HG03097 (cell line): ENCODE data around the gene RPAP3.

Experiments used
- ATAC-seq: cut with Tn5 transposase; IDR thresholded peaks from one replicate; pipeline ENCODE4 v1.9.1; 2021; ENCODE audit not compliant: unreplicated experiment, low FRiP score

Gene RPAP3

DNA sequence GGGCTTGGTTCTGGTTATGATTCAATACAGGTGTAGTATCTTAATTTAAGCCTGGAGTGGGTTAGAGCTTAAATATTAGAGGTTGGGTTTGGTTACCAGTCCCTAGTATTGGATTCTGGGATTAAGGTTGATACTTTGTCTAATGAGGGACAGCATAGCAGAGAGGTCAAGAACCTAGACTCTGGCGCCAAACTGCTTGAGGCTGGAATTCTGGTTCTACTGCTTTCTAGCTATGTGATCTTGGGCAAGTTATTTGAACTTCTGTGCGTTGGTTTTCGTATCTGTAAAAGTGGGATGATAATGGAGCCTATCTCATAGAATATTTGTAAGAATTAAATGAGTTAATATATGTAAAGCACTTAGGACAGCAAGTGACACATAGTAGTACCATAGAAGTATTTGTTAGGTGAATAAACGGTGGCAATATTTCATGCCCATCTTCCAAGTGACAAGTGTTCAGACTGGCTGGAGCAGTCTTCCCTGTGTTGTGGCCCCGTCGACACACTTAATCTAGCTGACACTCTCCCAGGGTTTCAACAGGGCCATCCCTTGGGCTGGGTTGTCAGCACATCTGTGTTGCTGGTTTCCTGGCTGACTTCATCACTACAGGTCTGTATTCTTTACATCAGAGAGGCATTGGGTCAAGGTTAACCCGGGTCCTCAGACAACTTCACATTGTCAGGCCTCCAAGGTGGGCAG is 16.5 kb upstream of the RPAP3 start:
- no peak for ATAC-seq

DNA sequence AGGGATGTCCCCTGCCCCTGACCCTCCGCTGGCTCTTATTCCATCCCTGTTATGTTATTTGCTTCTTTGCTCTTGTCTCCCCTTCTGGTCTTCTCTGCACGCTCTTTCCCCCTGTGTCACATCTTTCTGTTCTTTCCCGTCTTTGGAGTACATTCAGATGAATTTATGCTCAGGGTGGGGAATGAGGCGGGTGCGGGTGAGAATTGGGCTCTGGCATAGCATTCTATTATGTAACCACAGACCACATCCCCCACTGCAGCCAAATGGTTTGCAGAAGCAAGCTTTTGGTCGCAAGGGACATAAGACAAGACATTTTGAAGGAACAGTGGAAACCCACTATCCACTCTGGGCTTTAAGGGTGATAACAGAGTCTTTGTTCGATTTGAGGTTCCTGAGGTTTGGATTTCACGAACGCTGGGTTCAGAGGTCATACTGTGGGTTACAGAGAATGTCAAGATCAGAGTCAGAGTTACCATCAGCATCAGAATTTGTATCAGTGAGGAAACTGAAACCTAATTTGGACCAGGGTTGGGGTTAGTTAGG is 15.7 kb upstream of the RPAP3 start:
- no peak for ATAC-seq

DNA sequence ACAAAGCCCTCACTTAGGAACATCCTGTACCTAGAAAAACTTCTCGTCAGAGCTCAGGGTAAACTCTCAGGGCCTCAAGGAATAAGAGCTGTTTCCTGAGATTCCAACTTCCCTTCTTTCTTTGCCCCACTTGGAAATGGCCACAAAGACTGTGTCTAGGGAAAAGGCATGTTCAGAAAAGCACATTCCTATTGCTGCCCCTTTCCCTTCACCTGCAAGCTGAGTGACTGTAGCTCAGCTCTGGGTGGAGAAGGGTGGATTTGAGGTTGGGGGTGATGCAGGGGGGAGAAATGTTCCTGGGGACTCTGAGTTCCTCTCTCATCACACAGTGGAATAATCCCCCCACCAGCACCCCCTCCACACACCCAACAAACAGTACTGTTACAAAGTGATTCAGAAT is 12.7 kb upstream of the RPAP3 start:
- ATAC-seq, result no peak

GRCh38 chr12:47717443-47718193 is 11.8 kb upstream of the RPAP3 start:
- peak; percentile 43 for ATAC-seq

DNA sequence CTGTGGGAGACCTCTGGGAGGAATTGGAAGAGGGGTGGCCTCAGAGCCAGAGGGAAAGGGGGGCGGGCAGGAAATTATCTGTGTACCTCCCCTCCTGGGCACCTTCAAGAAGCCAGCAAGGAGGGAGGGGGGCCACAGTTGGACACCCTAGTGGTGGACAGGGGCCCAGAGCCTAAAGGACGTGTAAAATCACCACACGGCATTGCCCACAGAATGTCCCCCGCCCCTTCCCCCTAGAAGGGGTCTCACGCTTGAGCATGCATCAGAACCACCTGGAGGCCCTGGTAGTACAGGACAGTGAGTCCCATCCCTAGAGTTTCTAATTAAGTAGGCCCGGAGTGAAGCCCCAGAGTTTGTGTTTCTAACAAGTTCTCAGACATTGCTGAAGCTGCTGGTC is 11.2 kb upstream of the RPAP3 start:
- ATAC-seq, result no peak

DNA sequence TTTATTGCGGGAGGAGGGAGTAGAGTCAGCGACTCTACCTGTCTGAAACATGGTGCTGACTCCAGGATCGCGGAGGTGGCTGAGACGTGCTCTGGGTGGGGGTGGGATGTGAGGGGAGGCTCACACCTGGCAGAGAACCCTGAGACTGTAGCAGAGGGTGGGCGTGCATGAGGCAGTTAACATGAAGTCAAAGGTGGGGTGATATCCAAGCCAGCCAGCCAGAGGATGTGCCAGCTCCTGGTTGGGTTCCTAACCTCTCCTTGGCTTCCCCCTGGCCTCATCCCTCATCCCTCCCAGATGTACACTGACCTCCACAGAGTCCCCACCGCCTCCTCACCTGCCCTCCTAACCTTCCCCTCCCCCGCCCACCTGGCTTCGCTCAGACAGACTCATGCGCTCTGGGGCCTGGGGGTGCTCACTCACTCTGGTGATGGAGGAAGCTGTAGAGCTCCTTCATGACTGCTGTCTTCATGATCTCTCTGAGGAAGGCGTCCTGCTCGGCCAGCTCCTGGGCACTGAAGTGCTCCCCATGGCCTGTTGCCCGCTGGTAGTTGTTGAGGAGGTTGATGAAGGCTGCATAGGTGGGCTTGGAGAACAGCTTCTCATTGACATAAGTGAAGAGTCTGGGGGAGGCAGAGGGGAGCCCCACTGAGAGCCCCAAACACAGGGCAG is 10.2 kb upstream of the RPAP3 start:
- ATAC-seq, result no peak

DNA sequence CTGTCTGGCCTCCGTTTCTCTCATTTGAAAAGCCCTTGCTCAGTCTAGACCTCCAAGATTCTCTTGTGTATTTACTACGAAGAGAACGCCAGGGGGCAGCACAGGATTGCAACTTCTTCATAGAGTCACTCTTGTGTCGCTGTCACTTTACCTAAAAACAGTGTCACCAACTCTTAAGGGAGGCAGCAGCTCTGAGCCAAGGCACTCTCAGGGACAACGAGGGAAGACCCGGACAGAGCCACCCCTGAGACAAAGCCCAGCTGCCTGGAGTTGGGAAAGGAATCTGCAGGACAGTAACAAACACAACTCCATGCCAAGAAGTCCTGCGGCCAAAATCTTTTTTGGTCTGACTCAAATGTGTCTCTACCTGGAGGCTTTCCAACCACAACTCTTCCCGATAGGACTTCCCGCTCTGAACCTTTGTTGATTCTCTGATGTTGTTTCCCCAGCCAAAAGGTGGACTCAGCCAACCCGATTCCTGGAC is 9.6 kb upstream of the RPAP3 start:
- no peak for ATAC-seq

GRCh38 chr12:47714826-47715386 is 9.1 kb upstream of the RPAP3 start:
- ATAC-seq, result no peak

DNA sequence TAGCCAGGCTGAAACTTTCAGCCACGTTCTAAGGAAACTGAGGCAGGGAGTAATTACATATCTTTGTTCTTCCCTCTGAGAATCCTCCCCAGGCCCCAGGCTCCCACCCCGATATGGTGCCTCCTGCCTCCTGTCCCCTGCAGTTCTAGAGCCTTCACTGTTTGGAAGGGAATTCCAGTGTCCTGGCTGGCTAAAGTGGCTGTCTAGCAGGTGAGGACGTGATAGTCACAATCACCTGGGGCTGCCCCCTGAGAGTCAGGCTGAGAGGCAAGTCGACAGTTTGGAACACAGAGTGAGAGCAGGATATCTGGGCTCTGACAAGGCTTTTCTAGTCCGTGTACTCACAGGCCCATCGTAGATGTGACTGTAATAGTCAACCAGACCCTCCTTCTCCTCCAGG is 6.3 kb upstream of the RPAP3 start:
- no peak for ATAC-seq

DNA sequence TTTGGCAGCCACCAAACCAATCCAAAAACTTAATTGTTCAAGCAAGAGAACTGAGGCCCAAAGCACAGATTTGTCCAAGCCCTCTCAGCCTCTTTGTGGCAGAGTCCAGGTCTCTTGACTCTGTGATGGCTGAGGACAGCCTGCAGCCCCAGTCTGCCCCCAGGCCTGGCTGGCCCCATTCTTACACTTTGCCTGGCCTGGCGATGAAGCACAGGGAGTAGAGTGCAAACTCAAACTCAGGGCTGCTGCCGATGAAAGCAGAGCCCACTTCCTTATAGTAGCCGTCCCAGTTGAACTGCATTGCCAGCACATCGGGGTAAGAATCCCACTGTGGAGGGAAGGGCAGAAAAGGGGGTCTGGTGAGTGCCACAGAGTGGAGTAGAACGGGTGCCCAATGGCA is 5.6 kb upstream of the RPAP3 start:
- no peak for ATAC-seq

GRCh38 chr12:47710278-47710677 is 4.4 kb upstream of the RPAP3 start:
- no peak for ATAC-seq

DNA sequence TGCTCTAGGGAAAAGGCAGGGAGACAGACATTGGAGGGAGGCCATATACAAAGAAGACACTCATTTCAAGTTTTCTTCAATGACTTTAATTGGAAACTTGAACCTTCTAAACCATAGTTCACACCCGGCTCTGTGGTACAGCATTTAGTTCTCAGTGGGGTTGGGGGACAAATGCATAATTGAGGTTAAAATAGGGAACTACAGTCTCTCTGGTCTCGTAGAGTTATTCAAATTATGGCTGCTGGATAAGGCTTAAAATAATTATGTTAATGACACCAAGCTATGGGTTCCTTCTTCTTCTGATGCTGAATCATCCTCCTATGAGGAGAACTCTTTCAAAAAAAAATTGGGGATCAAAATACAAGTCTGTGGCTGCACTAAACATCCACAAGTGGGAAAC is 3.8 kb upstream of the RPAP3 start:
- ATAC-seq, result no peak

DNA sequence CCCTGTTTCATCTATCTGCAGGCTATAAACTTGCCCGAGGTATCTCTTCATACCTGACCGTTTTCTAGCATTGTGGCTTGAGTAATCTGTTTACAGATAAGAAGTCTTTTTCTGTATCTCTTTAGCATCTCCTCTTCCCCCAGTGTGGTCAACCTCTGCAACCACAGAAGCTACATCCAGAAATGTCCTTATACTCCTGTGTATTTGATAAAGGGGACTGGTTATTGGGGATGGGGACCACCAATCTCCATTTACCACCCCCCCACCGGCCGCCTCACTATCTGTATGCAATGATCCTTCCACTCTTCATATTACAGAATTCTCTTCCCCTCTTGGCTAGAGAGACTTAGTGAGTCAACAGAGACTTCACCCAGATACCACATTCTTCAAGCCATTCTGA is 3.4 kb upstream of the RPAP3 start:
- no peak for ATAC-seq

DNA sequence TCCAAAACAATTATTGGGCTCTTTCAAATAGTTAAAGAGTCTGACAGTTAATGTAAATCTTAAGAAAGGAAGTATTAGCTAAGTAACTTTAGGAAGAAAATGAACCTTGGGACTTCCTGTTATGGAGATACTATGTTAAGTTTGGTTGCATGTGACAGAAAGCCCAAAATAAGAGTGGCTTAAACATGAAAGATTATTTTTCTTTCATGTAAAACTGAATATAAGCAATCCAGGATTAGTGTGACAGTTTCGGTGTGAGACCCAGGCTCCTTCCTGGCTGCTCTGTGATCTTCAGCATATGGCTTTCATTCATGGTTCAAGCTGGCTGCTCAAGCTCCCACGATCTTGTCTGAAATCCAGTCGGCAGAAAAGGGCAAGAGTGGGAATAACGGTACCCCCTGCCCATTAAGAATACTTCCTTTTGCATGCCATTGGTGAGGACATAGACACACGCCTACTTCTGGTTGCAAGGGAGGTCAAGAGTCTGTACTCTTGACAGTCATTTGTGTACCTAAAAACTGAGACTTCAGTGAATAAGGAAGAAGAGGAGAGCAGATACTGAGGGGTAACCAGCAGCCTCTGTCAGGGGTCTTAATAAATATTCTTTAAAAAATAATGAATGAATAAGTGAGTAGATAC is 2.2 kb upstream of the RPAP3 start:
- no peak for ATAC-seq

GRCh38 chr12:47707355-47707754 is 1.5 kb upstream of the RPAP3 start:
- ATAC-seq, result no peak

GRCh38 chr12:47705229-47705565 is 633 bp downstream of the RPAP3 start:
- ATAC-seq, result no peak

GRCh38 chr12:47704719-47705118 is 1.1 kb downstream of the RPAP3 start:
- ATAC-seq, result no peak

DNA sequence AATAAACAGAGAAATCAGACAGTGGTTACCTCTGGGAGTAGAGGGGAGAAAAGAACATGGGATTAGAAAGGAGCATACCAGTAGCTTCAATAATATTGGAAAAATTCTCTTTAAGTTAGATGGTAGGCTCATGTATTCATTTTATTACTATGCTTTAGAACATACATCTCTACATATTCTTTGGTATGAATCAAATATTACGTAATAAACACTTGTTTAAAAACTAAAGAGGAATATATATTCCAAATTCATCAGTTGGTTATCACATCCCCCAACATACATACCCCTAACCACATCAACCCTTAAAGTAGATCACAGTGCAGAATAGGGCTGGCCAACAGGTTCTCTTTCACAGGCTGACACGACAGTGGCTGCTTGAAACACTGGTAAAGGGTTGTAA is 5.6 kb downstream of the RPAP3 start:
- ATAC-seq, result no peak

DNA sequence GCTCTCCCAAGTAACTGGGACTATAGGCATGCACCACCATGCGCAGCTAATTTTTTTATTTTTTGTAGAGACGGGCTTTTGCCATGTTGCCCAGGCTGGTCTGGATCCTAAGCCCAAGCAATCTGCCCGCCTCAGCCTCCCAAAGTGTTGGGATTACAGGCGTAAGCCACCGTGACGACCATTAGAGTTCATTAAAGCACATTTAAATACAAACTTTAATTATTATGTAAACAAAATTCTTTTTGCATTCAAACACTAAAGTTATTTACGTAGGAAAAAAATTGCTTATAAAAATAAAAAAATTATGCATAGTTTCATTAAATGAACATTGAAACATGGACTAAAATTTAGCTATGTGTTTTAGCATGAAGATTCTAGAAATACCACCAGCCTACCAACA is 7.2 kb downstream of the RPAP3 start:
- ATAC-seq, result no peak

DNA sequence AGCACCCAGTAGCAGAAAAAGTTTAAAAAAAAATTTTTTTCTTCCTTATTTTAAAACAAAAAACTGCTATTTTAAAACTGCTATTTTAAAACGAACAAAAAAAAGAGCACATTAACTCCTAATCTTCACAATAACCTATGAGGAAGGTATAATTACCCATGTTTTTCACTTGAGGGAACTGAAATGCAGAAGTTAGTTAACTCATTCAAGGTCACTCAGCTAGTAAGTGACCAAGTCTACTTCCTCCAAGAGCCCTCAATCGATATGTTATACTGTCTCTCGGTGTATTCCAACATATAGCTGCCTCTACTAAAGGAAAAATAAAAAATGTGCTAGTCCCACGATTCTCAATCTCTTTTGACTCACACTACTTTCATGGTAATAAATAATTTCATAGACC is 7.8 kb downstream of the RPAP3 start:
- ATAC-seq, result no peak

DNA sequence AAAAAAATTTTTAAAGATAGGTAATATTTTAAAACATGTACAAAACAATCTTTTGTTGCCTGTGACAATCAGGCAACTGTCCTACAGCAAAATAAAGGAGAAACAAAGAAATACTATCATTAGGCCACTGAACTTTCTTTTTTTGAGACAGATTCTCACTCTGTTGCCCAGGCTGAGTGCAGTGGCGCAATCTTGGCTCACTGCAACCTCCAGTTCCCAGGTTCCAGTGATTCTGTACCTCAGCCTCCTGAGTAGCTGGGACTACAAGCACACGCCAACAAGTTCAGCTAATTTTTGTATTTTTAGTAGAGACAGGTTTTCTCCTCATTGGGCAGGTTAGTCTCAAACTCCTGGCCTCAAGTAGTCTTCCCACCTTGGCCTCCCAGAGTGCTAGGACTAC is 16.6 kb downstream of the RPAP3 start:
- ATAC-seq, result no peak
